HEK293 (cell line): ENCODE measurements around the gene DNAJB7.

ENCODE experiments used
- CTCF ChIA-PET: fragments of 350-600 bp; formaldehyde crosslinking; extraction: SDS; loops from one replicate; lab custom pipeline; 2021; ENCODE audit warnings: antibody characterized with exemption; lab: Yijun Ruan, JAX
- POLR2A ChIA-PET: fragments of 300-600 bp; formaldehyde crosslinking; extraction: SDS; loops from one replicate; lab custom pipeline; 2020; ENCODE audit warnings: antibody characterized with exemption, inconsistent platforms; lab: Yijun Ruan, JAX
- H3K27ac ChIP-seq: fragments of 200-500 bp; sonication (Bioruptor generic); 2 replicates; pipeline ENCODE4 v1.5.1; 2014; ENCODE audit warnings: low read depth, low read length, control low read depth, inconsistent platforms; ENCODE audit errors: extremely low read depth
- H3K36me3 ChIP-seq, 2 experiments: fragments of 200-500 bp in 1 of 2; sonication (Bioruptor generic) in 1 of 2; 1 replicate in 1 of 2; 2 replicates in 1 of 2; pipeline ENCODE4 v1.5.1; 2014 to 2017; ENCODE audit warnings: inconsistent platforms in 2 of 2, low read length in 2 of 2; ENCODE audit not compliant: control insufficient read depth in 2 of 2, insufficient read depth in 1 of 2
- H3K4me1 ChIP-seq: fragments of 200-500 bp; sonication (Bioruptor generic); 2 replicates; pipeline ENCODE4 v1.5.1; 2014; ENCODE audit warnings: mild to moderate bottlenecking, low read length, inconsistent platforms; ENCODE audit not compliant: control insufficient read depth, insufficient read depth
- H3K4me3 ChIP-seq: 2 replicates; pipeline ENCODE4 v1.5.1; 2011; ENCODE audit warnings: low read depth, mild to moderate bottlenecking, control low read depth, low read length, moderate library complexity
- H3K9me3 ChIP-seq: fragments of 200-500 bp; sonication (Bioruptor generic); 2 replicates; pipeline ENCODE4 v1.5.1; 2014; ENCODE audit warnings: low read depth, low read length, inconsistent platforms; ENCODE audit not compliant: control insufficient read depth, insufficient read depth
- BCL11A ChIP-seq: fragments of 450-650 bp; formaldehyde crosslinking; IDR thresholded peaks from 2 replicates; pipeline ENCODE4 v1.5.1; 2016; ENCODE audit warnings: low read depth, missing biosample characterization, missing genetic modification characterization
- MZF1 ChIP-seq: fragments of 450-650 bp; formaldehyde crosslinking; IDR thresholded peaks from 2 replicates; pipeline ENCODE4 v1.5.1; 2017; ENCODE audit warnings: missing biosample characterization, missing genetic modification characterization, borderline replicate concordance
- PRDM1 ChIP-seq: fragments of 450-650 bp; formaldehyde crosslinking; IDR thresholded peaks from 2 replicates; pipeline ENCODE4; 2016; ENCODE audit warnings: missing biosample characterization, missing genetic modification characterization
- ZNF10 ChIP-seq: fragments of 450-650 bp; formaldehyde crosslinking; IDR thresholded peaks from 2 replicates; pipeline ENCODE4 v1.5.1; 2017; ENCODE audit warnings: missing biosample characterization, missing genetic modification characterization
- ZNF133 ChIP-seq: fragments of 450-650 bp; formaldehyde crosslinking; IDR thresholded peaks from 2 replicates; pipeline ENCODE4 v1.5.1; 2016; ENCODE audit warnings: missing biosample characterization, missing genetic modification characterization
- ZNF169 ChIP-seq: fragments of 450-650 bp; formaldehyde crosslinking; IDR thresholded peaks from 2 replicates; pipeline ENCODE4 v1.5.1; 2016; ENCODE audit warnings: missing biosample characterization, missing genetic modification characterization
- ZNF266 ChIP-seq: fragments of 450-650 bp; formaldehyde crosslinking; IDR thresholded peaks from 2 replicates; pipeline ENCODE4 v1.5.1; 2016; ENCODE audit warnings: missing biosample characterization, missing genetic modification characterization, low read depth
- ZNF311 ChIP-seq: fragments of 450-650 bp; formaldehyde crosslinking; IDR thresholded peaks from 2 replicates; pipeline ENCODE4 v1.5.1; 2017; ENCODE audit warnings: missing biosample characterization, missing genetic modification characterization, borderline replicate concordance
- ZNF426 ChIP-seq: fragments of 450-650 bp; formaldehyde crosslinking; IDR thresholded peaks from 2 replicates; pipeline ENCODE4 v1.5.1; 2017; ENCODE audit warnings: missing biosample characterization, missing genetic modification characterization, mild to moderate bottlenecking, inconsistent platforms, moderate library complexity
- ZNF433 ChIP-seq: fragments of 450-650 bp; formaldehyde crosslinking; IDR thresholded peaks from 2 replicates; pipeline ENCODE4 v1.5.1; 2016; ENCODE audit warnings: missing biosample characterization, missing genetic modification characterization, low read depth
- ZNF518A ChIP-seq: fragments of 450-650 bp; formaldehyde crosslinking; conservative IDR thresholded peaks from 2 replicates; pipeline ENCODE4 v1.5.1; 2016; ENCODE audit warnings: low read depth, missing biosample characterization, missing genetic modification characterization
- ZNF530 ChIP-seq: fragments of 450-650 bp; formaldehyde crosslinking; IDR thresholded peaks from 2 replicates; pipeline ENCODE4 v1.5.1; 2016; ENCODE audit warnings: low read depth, missing biosample characterization, missing genetic modification characterization
- ZNF621 ChIP-seq: fragments of 450-650 bp; formaldehyde crosslinking; IDR thresholded peaks from 2 replicates; pipeline ENCODE4 v1.5.1; 2017; ENCODE audit warnings: missing biosample characterization, missing genetic modification characterization
- ZNF664 ChIP-seq: fragments of 450-650 bp; formaldehyde crosslinking; IDR thresholded peaks from 2 replicates; pipeline ENCODE4 v1.5.1; 2016; ENCODE audit warnings: missing biosample characterization, missing genetic modification characterization
- ZNF776 ChIP-seq: fragments of 450-650 bp; formaldehyde crosslinking; IDR thresholded peaks from 2 replicates; pipeline ENCODE4 v1.5.0; 2017; ENCODE audit warnings: missing biosample characterization, missing genetic modification characterization, borderline replicate concordance
- ZNF791 ChIP-seq: fragments of 450-650 bp; formaldehyde crosslinking; IDR thresholded peaks from 2 replicates; pipeline ENCODE4 v1.5.1; 2016; ENCODE audit warnings: missing biosample characterization, missing genetic modification characterization
- ZSCAN30 ChIP-seq: fragments of 450-650 bp; IDR thresholded peaks from 2 replicates; pipeline ENCODE4 v1.5.1; 2018; ENCODE audit warnings: missing biosample characterization, mild to moderate bottlenecking, missing genetic modification characterization, moderate library complexity
- TF ChIP-seq, protein P1 (sequence below): fragments of 450-650 bp; formaldehyde crosslinking; IDR thresholded peaks from 2 replicates; pipeline ENCODE4 v1.5.1; 2016; ENCODE audit warnings: missing biosample characterization, missing genetic modification characterization
- TF ChIP-seq, protein P2 (sequence below): fragments of 450-650 bp; formaldehyde crosslinking; IDR thresholded peaks from 2 replicates; pipeline ENCODE4 v1.5.1; 2016; ENCODE audit warnings: missing biosample characterization, missing genetic modification characterization
- TF ChIP-seq, protein P3 (sequence below): fragments of 450-650 bp; formaldehyde crosslinking; IDR thresholded peaks from 2 replicates; pipeline ENCODE4 v1.5.1; 2016; ENCODE audit warnings: missing biosample characterization, missing genetic modification characterization

DNAJB7 gene

DNA sequence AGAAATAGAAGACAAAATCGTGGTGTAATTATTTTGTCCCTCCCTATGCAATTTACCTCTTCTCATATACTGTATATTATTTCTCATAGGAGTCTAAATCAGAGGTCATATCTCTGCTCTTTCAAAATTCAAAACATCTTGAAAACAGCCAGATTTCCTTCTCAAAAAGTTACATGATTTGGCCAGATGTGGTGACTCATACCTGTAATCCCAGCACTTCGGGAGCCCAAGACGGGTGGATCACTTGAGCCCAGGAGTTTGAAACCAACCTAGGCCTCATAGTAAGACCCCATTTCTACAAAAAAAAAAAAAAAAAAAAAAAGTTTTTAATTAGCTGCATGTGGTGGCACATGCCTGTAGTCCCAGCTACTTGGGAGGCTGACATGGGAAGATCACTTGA lies 29.0 kb upstream of the DNAJB7 start:
- Histone ChIP-seq H3K27ac (no peak overlapping the region), H3K36me3 (peaks cover 38 to 56% of the 10 kb centered on the region in 2 experiments), H3K4me3 (no peak overlapping the region), H3K9me3 (no peaks in the 10 kb centered on the region), H3K4me1 (no peaks in the 10 kb centered on the region)
- TF ChIP-seq, protein P1, sequence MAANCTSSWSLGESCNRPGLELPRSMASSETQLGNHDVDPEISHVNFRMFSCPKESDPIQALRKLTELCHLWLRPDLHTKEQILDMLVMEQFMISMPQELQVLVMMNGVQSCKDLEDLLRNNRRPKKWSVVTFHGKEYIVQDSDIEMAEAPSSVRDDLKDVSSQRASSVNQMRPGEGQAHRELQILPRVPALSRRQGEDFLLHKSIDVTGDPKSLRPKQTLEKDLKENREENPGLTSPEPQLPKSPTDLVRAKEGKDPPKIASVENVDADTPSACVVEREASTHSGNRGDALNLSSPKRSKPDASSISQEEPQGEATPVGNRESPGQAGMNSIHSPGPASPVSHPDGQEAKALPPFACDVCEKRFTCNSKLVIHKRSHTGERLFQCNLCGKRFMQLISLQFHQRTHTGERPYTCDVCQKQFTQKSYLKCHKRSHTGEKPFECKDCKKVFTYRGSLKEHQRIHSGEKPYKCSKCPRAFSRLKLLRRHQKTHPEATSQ = no peak
- TF ChIP-seq, protein P2, sequence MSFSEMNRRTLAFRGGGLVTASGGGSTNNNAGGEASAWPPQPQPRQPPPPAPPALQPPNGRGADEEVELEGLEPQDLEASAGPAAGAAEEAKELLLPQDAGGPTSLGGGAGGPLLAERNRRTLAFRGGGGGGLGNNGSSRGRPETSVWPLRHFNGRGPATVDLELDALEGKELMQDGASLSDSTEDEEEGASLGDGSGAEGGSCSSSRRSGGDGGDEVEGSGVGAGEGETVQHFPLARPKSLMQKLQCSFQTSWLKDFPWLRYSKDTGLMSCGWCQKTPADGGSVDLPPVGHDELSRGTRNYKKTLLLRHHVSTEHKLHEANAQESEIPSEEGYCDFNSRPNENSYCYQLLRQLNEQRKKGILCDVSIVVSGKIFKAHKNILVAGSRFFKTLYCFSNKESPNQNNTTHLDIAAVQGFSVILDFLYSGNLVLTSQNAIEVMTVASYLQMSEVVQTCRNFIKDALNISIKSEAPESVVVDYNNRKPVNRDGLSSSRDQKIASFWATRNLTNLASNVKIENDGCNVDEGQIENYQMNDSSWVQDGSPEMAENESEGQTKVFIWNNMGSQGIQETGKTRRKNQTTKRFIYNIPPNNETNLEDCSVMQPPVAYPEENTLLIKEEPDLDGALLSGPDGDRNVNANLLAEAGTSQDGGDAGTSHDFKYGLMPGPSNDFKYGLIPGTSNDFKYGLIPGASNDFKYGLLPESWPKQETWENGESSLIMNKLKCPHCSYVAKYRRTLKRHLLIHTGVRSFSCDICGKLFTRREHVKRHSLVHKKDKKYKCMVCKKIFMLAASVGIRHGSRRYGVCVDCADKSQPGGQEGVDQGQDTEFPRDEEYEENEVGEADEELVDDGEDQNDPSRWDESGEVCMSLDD (tag by site-specific recombination) = no peak
- TF ChIP-seq PRDM1 (no peak), BCL11A (tag by site-specific recombination) (no peak), ZNF169 (no peak), ZNF133 (no peak), ZNF621 (tag by site-specific recombination) (no peak), ZNF791 (tag by site-specific recombination) (no peak), ZNF530 (no peak), ZNF10 (tag by site-specific recombination) (no peak), ZSCAN30 (tag by site-specific recombination) (no peak), ZNF433 (tag by site-specific recombination) (no peak), ZNF776 (tag by site-specific recombination) (no peak)
- CTCF ChIA-PET = interaction anchor here (2.1 to 3.6 kb wide), 2 partner anchors 8 to 31 kb away, joined by 5 to 17 read pairs; no protein-coding TSS in a partner anchor
- POLR2A ChIA-PET = interaction anchor here (0.6 to 0.7 kb wide), 2 partner anchors 34 to 670 kb away, joined by 3 read pairs; partner anchors contain the start of gene ST13

DNA sequence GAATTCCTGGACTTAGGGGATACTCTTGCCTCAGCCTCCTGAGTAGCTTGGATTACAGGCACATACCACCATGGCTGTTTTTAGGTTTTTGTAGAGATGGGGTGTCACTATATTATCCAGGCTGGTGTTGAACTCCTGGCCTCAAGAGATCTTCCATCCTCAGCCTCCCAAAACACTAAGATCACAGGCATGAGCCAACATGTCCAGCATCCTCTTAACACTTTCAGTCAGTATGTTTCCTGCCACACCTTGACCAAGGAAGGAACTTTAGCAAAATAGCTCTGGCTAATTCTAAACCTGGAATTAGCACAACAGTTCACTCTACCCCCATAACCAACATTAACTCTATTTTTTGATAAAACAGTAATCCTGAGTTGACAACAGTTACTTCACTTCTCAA lies 27.2 kb upstream of the DNAJB7 start:
- no peak for TF ChIP-seq ZNF664 (tag by site-specific recombination)
- TF ChIP-seq ZNF518A (tag by site-specific recombination) = no peak
- no peak for TF ChIP-seq ZNF311 (tag by site-specific recombination)
- TF ChIP-seq ZNF266 = no peak
- TF ChIP-seq MZF1 (tag by site-specific recombination) = no peak
- no peak for TF ChIP-seq ZNF426 (tag by site-specific recombination)
- TF ChIP-seq, protein P2 (tag by site-specific recombination) = no peak
- TF ChIP-seq ZNF433 (tag by site-specific recombination) = no peak
- TF ChIP-seq, protein P3, sequence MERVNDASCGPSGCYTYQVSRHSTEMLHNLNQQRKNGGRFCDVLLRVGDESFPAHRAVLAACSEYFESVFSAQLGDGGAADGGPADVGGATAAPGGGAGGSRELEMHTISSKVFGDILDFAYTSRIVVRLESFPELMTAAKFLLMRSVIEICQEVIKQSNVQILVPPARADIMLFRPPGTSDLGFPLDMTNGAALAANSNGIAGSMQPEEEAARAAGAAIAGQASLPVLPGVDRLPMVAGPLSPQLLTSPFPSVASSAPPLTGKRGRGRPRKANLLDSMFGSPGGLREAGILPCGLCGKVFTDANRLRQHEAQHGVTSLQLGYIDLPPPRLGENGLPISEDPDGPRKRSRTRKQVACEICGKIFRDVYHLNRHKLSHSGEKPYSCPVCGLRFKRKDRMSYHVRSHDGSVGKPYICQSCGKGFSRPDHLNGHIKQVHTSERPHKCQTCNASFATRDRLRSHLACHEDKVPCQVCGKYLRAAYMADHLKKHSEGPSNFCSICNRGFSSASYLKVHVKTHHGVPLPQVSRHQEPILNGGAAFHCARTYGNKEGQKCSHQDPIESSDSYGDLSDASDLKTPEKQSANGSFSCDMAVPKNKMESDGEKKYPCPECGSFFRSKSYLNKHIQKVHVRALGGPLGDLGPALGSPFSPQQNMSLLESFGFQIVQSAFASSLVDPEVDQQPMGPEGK (tag by site-specific recombination) = no peak
- POLR2A ChIA-PET = no interaction called here
- CTCF ChIA-PET = interaction anchor here (0.7 to 3.6 kb wide), 4 partner anchors 10 to 508 kb away, joined by 3 to 17 read pairs (median 4); no protein-coding TSS in a partner anchor
- Histone ChIP-seq H3K4me3 (no peak overlapping the region), H3K4me1 (no peaks in the 10 kb centered on the region), H3K36me3 (peaks cover 46 to 57% of the 10 kb centered on the region in 2 experiments), H3K9me3 (no peaks in the 10 kb centered on the region), H3K27ac (no peak overlapping the region; the same call in 1 of the 2 replicates)
